Esophagus mucosa (tissue), 1 donor: ENCODE measurements around the gene PEX19. TPM values are rescaled to one million over a fixed set of nuclear protein-coding genes. Genes with fewer than 3 reads are reported as not detected.
"Not testable (repeated sequence)": the region's sequence is repeated elsewhere in the genome, so short reads cannot be mapped to it uniquely, and the experiment has no call there.

ENCODE experiments used
- ATAC-seq: fragments of 200-7000 bp; cut with Tn5 transposase; one replicate; pipeline ENCODE4 v1.9.1; 2020
- total RNA-seq: library from RNA; stranded (reverse); gene quantifications from one replicate; pipeline ENCODE4 v1.2.4, GENCODE V29; 2023
- donor health status: DM: yes; HTN: yes; CAD: no.

Gene PEX19, protein sequence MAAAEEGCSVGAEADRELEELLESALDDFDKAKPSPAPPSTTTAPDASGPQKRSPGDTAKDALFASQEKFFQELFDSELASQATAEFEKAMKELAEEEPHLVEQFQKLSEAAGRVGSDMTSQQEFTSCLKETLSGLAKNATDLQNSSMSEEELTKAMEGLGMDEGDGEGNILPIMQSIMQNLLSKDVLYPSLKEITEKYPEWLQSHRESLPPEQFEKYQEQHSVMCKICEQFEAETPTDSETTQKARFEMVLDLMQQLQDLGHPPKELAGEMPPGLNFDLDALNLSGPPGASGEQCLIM
- total RNA-seq = 38.8 TPM

DNA sequence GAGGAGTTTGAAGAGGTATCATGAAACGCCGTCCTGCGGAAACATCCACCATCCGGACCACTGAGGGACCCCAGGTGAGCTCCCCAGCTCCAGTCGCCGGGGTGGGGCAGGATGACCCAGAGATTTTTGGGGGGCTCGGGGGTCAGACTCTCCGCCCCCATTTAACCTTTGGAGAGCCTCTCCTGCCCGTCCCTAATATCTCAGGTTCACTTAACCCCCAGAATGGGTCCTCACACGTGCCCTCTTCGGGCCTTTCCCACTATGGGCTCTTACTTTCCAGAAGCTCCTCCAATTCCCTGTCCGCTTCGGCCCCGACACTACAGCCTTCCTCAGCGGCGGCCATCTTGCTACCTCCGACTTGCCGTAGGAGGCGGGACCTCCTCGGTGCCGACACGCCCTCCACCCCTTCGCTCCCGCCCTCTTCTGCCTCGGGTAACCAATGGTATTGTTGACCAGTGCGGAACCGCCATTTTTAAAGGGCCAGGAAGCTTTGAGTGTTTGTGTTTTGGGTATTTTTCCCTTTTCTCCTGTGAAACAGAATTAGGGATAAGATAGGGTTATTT lies at the start of gene PEX19:
PEX19 (minus strand) TSS at position 352 of the 563 bp plus-strand sequence; CDS start at position 343, 9 bp downstream.
- ATAC-seq = peak; percentile 98

DNA sequence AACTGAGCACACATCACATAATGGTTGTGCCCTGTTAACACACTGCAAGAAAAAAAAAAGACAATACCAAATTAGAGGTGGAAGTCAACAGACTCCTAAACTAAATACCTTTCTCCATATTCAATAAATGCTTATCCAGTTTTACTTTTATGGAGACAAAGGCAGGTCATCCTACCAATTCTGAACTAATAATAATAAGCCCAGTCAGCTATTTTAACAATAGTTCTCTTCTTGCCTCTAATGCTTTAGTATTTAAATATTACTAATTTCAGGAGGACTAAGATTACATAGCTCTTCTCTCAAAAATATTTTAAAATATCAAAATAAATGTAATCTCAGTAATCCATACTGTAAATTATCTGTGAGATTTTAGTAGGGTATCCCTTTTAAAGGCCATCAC lies 47.6 kb upstream of the PEX19 start:
- no peak for ATAC-seq

DNA sequence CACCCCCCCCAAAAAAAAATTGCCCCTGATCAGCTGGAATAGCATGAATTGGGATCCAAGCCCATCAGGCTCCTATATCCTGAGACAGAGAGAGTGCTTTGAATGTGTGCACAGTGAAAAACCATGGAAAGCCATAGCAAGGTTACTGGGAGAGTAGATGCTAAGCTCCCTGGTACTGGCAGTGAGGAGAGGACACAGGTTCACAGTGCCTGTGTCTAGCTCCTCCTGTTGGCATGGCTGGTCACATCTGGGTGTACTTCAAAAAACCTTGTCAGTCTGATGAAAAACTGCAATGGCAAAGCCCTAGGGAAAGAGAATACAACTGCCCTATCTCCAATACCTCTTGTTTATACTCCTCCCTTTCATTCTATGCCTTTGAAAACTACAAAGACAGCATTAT lies 45.2 kb upstream of the PEX19 start:
- ATAC-seq = no peak

DNA sequence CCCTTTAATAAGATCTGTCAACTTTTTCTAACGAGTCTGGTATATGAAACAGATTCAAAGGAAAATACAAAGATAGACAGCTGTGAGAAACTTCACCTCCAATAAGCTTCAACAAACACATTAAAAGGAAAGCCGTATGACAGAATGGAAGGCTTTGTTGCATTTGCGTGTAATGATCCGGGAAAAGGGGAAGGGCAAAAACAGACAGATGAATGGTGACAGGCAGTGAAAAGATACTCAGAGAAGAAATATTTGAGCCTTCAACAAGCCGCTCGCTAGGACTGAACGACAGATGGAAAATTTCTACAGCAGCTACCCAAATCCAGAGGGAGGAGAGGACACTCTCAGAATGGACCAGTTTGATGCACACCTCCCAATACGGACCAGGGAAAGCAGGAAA lies 43.3 kb upstream of the PEX19 start:
- ATAC-seq = no peak

DNA sequence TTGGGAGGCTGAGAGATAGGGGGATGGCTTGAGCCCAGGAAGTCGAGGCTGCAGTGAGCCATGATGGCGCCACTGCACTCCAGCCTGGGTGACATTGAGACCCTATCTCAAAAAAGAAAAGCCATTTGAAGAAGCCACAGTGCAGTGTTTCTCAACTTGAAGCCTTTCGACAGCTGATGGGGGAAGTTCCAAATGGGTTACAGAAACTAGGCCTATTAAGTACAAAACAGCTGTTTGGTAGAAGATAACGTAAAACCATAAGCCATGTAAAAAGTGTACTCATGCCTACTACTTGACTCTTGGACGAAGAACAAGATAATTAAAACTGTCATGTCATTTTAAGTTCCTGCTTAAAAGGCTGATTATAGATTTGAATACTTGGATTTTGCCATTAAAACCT lies 41.5 kb upstream of the PEX19 start:
- ATAC-seq = no peak

DNA sequence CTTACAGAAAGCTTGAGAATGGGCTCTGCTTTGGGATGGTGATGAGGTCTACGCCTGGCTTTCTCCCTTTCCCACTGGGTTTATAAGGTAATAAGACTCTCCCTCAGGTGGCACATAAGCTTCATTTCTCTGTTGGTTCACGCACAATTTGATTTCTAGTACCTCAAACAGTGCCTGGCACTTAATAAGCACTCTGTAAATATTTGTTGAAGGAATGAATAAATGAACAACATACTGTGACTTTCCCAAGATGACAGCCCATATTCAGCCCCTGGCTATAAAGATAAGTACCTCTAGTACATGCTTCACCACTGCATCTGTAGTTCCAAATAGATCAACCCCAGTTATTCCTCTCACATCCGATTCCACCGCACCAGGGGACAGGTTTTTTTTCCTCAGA lies 40.3 kb upstream of the PEX19 start:
- ATAC-seq = no peak

DNA sequence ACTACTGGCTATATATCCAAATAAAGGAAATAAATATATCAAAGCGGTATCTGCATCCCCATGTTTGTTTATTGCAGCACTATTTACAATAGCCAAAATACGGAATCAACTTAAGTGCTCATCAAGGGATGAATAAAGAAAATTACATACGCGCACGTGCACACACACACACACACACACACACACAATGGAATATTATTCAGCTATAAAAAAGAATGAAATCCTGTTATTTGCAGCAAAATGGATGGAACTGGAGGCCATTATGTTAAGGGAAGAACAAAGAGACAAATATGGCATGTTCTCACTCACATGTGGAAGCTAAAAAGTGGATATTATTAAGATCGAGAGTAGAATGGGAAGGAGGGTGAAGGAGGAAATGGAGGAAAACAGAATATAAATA lies 37.9 kb upstream of the PEX19 start:
- no peak for ATAC-seq

DNA sequence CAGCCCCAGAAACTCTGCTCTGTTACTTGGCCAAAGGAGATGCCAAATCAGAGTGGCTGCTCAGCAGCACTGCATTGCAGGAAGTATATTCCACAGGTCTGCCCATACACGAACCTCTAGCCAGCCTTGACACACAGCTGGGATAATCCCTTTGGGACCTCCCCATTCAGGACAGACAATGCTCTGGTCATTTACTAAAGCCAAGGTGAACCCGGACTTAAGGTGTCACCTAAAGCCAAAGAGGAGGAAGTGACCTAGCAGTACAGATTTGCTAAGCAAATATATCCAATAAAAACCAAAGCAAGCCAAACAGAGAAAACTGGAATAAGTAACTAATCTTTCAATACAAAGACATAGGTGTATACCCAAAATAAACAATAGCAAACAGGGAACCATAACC lies 30.4 kb upstream of the PEX19 start:
- ATAC-seq = peak; percentile 47

DNA sequence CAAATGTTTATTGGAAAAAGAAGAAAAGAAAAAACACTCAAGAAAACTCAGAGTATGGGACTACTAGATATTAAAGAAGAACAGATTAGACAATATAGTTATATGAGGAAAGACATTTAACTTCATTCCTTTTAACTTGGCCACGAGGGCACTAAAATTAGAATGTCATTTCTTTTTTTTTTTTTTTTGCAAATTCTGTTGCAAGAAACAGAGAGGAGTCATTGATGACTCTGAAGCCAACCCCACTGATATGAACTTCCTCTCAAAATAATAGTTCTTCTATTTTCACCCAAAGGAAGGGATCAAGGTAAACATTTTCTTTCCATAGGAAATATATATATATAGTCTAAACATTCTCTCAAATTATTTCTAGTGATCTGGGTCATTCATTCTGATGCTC lies 24.6 kb upstream of the PEX19 start:
- no peak for ATAC-seq

DNA sequence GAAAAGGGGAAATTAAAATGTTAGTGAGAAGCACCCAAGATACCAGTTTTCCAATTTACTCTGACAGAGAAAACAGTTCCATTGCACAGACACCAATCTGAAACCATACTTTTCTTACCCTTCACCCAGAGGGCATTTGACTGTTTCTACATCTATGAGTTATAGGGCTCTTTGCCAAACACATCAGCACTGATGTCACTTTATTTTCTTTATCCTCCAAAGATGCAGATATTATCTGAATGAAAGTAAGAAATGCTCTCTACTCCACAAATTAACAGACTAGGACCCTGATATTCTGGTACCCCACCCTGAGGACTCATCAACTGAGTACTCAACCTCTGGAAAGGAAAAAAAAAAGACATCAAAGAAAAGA lies 24.2 kb upstream of the PEX19 start:
- no peak for ATAC-seq

DNA sequence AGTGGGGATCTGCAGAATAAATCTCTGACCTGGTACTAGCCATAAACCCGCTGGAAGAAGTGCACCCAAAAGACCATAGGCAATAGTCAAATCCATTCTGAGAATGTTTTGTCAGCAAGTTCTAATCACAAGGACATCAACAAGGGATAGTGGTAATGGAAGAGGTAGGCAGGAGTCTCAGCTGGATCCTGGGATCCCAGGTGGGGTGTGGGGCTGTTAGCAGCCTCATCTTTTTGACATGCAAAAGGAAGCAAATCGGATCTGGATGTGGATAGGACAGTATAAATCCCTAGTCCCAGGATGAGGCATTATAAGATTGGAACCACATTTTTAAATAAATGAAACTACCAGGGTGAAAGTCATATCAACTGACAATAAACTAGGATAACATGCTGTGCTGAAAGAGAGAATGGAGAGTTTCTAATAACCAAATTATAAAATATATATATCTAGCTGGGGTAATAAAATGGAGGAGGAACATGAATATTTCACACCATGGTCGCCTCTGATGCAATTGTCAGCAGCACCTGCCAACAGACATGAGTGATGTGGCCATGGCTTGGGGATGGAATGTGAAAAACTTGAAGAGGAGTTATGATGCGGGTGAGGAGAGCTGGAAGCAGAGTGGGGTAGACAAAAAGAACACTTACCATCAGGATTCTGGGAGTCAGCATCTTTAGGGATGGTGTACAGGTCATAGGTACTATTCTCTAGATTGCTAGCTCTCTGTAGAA lies 23.7 kb upstream of the PEX19 start:
- ATAC-seq = no peak

DNA sequence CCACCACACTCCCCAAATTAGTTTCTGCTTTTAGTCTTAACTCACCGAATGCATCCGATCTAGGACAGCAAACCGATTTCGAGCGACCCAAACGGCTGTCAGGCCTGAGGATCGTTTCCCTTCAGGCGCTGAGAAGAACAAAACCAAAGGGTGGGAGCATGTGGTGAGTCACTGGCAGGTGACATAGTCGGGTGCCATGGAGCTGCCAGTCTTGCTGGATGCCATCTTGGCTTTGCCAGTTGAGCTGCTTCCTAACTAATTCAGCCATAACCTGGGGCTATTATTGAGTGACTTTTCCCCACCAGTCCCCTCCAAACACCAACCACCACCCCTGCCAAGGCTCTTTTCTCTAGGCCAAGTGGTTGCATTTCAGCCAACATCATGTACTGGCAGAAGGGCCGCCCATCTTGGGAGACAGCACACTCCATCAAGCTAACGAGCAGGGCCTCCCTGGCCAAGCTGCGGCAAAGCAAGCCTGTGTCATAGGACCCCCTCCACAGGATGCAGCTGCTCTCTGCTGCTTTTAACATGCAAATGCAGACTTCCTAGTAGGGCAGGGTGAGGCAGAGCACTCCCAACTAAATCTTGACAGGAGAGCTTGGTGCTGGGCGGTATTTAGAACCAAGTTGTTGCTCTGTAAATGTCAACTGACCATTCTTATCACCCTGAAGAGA lies 22.3 kb upstream of the PEX19 start:
- peak; percentile 31 for ATAC-seq

DNA sequence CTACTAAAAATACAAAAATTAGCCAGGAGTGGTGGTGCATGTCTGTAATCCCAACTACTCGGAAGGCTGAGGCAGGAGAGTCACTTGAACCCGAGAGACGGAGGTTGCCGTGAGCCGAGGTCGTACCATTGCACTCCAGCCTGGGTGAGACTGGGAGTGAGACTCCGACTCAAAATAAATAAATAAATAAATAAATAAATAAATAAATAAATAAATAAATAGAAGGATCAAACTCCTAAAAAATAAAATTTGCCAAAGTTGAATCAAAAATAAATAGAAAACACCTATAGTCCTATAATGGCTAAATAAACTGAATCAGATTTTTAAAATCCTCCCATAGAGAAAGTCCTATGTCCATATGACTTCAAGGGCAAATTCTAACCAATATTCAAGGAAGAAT lies 15.2 kb upstream of the PEX19 start:
- ATAC-seq = no peak

DNA sequence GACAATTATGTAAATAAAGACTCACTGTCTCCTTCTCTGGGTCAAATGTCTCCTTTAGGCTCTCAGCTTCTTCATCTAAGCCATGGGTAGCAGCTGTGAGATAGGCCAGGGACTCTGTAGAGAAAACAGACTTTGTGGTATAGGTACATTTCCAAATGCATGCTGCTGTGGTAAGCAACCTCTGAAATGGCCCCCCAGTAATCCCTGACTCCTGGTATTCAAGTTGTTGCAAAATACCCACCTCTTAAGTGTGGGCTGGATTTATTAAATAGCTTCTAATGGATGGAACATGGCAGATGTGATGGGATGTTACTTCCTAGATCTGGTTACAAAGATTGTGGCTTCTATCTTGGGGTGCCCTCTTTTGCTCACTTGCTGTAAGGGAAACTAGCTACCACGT lies 11.1 kb upstream of the PEX19 start:
- ATAC-seq = no peak

DNA sequence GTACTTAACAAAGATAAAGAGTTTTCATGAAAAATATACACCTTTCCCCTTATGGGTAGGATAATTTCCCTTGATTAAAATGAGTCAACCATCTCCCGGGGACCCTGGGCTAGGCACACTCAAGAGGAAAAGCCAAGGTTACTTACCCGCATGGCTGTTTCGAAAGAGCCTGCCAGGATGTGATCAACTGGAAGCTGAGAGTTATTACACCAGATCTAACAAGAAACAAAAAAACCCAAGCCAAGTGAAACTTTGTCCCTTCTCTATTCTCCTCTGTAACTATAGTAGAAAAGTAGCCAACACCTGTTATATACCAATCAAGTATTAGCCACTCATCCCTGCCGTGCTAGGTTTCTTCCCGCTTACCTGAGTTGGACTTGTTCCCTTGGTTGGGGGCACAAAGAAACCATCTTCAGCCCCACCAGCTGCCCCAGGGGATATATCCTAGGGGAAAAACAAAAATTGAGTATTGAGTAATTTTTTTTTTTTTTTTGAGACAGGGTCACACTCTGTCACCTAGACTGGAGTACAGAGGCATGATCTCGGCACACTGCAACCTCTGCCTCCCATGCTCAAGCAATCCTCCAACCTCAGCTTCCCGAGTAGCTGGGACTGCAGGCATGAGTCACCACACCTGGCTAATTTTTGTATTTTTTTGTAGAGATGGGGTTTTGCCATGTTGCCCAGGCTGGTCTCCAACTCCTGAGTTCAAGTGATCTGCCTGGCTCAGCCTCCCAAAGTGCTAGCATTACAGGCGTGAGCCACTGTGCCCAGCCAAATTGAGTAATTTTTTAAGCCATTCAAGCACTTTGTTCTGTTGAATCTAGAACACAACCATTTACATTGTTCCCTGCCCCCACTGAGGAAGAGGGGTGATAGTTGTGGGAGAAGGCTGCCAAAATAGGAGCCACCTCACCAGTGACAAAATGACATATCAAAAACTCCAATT lies 8.4 kb upstream of the PEX19 start:
- ATAC-seq = no peak

DNA sequence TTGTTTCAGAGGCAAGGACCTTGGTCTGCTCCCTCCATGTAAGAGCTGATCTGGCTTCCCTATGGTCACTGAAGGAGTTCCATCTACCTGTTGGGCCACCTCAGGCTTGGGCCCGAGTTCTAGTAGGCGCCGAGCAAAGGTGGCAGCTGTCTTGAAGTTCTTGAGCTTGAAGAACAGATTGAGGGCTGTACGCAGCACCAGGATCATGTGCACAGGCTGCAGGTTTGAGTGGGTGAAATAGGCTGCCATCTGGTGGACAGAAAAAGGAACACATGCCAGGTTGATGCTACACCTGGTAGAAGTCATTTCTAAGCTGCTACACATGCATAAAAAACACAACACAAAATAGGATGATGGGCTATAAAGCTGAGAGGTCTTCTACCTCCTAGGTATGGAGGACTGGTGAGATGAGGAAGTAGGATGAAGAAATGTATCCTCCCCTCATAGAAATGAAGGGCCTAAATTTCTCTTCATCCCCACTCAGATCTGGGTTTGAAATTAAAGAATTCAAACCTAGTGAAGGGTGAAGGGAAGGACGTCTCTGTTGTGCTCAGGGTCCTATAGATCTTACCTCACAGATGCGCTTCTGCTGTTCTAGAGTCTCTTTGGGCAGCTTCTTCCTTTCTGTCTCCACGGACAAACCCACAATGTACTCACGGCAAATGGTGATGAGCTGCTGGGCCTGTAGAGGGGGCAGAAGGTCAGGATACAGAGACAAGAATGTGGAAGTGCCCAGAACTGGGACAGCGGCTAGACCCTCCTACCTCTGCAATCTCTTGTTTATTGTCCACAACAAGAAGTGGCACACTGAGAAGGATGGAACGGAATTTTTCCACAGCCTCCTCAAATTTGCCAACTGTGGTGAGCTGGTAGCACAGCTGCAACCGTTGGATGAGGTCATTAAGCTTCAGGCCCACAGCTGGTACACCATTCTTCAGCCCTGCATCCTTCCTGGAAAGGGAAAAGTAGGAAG lies 6.6 kb upstream of the PEX19 start:
- ATAC-seq = peak; percentile 81

DNA sequence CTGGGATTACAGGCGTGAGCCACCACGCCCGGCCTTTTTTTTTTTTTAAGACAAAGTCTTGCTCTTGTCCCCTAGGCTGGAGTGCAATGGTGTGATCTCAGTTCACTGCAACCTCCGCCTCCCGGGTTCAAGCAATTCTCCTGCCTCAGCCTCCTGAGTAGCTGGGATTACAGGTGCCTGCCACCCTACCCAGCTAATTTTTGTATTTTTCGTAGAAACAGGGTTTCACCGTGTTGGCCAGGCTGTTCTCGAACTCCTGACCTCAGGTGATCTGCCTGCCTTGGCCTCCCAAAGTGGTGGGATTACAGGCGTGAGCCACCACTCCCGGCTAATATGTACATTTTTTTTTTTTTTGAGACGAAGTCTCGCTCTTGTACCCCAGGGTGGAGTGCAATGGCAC lies 2.8 kb upstream of the PEX19 start:
- not testable (repeated sequence) for ATAC-seq

DNA sequence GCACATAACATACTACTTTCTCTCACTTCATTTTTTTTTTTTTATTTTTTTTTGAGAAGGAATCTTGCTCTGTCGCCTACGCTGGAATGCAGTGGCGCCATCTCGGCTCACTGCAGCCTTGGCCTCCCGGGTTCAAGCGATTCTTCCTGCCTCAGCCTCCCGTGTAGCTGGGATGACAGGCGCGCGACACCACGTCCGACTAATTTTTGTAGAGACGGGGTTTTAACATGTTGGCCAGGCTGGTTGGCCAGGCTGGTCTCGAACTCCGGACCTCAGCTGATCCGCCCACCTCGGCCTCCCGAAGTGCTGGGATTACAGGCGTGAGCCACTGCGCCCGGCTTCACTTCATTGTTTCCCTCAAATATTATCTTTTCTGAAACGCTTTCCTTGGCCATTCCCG lies 573 bp upstream of the PEX19 start:
- no peak for ATAC-seq

DNA sequence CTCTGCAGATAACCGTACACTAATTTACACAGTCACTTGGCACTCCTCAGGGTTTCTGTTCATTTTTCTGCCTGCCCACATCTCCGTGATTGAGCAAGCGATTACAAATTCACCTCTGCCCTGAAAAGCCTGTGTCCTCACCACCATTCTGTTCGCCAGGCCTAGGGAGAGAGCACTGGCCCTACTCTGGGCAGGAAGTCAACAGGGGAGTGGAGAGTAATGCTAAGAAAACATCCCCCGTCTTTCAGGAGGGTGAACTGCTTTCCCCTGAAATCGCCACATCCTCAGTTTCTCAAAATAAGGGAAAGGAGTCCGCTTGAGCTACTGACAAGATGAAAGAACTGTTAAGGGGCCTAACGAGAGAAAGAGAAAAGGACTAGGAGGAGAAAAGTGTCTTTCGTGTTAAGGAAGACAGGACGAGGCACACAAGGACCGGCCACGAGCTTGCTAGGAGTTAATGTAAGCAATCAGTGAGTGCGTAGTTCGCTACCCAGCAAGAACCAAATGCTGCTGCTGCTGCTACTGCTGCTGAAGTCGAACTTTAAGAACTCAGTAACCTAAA lies 632 bp downstream of the PEX19 start:
- peak; percentile 52 for ATAC-seq

DNA sequence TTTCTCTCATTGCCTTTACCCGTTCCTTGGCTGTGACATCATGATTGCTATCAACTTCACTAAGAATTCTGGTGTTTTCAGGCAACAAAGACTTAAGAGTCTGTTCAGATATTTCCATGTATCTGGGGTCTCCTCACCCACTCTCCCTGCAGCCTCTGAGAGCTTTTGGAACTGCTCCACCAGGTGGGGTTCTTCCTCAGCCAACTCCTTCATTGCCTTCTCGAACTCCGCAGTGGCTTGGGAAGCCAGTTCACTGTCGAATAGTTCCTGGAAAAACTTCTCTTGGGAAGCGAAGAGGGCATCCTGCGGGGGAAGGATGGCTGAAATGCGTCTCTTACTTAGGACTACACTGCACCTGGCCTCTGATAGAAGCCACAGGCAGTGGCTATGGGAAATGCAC lies 2.1 kb downstream of the PEX19 start:
- no peak for ATAC-seq

DNA sequence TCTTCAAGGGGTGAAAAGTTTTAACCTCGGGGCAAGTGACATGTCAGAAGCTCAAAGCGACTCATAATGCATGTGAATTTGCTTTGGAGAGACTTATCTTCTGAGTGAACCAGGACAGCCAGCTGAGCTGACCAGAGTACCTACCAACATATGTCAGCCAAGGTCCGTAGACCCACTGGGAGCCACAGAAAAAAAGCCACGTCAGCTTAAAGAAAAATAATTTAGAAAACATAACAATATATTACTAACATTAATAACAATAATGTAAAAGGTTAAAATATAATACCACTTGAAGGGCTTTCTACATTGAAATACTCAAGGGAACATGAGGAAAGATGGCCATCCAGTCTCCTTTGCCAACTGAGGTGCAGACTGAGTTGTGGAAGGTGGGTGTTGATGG lies 6.9 kb downstream of the PEX19 start:
- no peak for ATAC-seq
